HPDE6-E6E7 (cell line): ENCODE data around the gene PML.
"Not testable (repeated sequence)": the region's sequence is repeated elsewhere in the genome, so short reads cannot be mapped to it uniquely, and the experiment has no call there.

Source experiments
- DNase-seq: peaks from one replicate; pipeline ENCODE4 v3.0.0; 2011; ENCODE audit warnings: missing footprints; ENCODE audit errors: extremely low spot score

The PML gene

GRCh38 chr15:73959012-73959581, 35.4 kb upstream of the PML start:
- no peak for DNase-seq

- no peak for DNase-seq
Measured at GRCh38 chr15:73959801-73960200, 34.7 kb upstream of the PML start.

DNA sequence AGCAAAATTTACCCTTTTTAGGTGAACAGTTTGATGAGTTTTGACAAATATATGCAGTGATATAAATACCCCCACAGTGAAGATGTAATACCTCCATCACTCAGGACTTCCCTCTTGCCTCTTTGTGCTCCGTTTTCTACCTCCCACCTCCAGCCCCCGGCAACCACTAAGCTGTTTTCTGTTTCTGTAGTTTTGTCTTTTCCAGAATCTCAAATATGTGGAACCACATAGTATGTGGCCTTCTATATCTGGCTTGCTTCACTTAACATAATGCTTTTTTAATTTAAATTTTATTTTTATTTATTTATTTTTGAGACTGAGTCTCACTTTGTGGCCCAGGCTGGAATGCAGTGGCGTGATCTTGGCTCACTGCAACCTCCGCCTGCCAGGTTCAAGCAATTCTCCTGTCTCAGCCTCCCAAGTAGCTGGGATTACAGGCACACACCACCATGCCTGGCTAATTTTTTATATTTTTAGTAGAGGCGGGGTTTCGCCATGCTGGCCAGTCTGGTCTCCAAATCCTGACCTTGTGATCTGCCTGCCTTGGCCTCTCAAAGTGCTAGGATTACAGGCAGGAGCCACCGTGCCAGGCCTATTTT, 33.9 kb upstream of the PML start:
- DNase-seq = not testable (repeated sequence)

DNA sequence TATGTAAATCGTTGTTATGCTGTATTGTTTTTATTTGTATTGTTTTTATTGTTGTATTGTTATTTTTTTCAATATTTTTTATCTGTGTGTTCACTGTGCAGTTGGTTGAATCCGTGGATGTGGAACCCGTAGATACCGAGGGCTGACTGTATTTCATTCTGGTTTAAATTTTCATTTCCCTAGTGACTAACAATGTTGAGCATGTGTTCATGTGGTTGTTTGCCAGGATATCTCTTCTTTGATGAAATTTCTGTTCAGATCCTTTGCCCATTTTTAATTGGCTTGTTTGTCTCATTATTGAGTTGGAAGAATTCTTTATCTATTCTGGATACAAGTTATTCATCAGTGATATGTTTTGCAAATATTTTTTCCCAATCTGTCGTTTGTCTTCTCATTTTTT, 32.1 kb upstream of the PML start:
- DNase-seq = no peak

DNA sequence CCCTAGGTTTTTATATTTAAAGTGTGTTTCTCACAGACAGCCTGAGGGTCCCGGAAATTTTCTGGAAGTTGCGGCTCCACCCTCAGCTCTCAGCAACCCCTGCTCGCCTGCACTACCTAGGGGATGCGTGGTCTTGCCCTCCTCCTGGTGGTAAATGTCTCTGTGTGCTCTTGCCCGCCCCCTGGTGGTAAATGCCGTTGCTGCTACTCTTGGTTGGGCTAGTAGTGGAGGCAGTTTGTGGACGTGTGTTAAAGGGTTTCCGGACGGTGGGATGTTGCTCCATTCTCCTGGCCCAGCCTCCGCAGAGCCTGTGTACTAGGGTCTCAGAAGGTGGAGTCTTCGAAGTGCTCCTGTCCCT, 29.8 kb upstream of the PML start:
- DNase-seq = peak; percentile 73

DNA sequence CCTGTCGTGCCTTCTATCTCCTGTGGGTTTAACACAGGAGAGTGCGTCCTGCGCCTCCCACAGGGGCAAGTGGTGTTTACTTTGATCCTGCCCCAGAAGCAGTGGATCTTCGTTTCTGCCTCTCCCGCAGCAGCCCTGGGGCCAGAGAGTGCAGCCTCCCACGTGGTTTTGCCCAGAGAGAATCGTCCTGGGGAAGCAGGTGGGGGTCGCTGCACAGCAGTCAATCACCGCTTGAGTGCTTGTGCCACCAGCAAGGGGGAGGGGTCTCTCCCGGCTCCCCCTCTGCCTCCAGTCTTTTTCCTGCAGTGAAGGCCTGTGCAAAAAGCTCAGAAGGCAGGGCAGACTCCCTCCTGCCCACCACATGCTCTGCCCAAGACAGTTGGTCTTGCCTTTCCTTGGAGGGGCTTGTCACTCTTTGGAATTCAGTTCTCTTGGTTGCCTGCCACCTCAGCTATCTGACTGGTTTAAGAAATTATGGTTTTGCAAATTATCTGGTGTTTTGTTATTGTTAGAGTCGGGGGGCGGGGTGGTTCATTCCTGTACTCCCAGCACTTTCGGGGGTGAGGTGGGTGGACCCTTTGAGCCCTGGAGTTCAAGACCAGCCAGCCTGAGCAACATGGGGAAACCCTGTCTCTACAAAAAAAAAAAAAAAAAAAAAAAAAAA, 29.3 kb upstream of the PML start:
- no peak for DNase-seq

DNA sequence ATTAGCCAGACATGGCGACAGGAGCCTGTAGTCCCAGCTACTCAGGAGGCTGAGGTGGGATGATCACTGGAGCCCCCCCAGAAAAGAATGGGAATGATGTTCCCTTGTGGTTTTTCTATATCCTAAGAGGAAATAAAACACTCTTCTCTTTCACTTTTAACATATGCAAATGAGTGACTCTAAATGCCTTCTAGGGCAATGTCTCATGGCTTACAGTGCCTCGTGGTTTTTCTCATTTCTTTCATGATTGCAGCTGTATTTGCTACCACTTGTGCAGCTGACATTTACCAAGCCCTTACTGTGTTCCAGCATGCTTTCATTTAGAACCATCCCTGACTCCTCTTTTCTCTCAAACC, 28.8 kb upstream of the PML start:
- no peak for DNase-seq

- DNase-seq = no peak
Measured at GRCh38 chr15:73968461-73968860, 26.1 kb upstream of the PML start.

DNA sequence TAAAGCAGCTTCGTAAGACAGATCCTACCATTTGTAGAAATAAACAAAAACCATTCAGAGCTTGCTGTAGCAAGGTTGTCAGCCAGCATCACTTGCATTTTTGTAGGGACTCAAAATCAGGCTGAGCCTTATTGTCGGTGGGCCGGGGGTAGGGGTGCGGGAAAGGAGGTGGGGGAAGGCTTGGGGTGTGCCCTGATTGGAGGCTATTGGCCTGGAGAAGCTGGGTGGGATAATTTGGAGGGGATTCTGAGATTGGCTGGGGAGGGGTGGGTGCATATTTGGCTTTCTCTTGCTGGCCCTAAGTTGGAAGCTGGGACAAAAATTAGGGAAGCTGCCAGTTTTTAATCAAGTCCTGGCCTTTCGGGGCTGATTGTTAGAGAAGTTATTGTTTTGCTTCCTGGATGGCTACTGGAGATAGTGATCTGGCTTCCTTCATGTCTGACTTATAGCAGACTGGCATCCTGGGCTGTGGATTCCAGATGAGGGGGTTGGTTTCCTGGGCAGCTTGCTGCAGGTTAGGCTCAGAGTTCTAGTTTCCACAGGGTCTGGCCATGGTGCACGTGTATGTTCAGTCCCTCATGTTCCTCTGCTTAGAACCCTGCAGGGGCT, 25.3 kb upstream of the PML start:
- DNase-seq = no peak

DNA sequence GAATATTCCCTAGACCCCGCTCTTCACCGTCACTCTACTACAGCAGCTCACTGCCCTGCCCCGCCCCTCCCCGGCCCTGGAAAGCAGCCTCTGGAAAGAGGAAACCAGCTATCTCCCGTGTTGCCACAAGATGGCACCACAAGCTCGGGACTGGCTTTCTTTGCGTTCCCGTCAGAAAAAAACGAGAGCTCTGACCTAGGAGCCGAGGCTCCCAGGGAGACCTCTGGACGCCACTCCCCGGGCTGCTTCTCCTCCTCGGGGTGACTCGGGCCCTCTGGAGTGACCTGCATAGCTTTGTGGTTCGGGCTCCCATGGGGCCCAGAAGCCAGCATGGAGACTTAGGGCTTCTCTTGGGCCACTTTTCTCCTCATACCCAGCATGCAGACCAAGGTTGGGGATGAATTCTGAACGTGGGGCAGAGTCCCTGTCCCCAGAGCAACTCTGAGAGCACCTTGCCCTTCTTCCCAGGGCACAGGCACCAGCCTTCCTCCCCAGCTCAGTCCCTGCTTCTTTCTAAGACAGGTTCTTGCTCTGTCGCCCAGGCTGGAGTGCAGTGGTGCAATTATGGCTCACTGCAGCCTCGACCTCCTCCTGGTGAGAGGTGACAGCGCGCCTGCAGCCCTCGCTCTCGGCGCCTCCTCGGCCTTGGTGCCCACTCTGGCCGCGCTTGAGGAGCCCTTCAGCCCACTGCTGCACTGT, 21.4 kb upstream of the PML start:
- DNase-seq = peak; percentile 80

DNA sequence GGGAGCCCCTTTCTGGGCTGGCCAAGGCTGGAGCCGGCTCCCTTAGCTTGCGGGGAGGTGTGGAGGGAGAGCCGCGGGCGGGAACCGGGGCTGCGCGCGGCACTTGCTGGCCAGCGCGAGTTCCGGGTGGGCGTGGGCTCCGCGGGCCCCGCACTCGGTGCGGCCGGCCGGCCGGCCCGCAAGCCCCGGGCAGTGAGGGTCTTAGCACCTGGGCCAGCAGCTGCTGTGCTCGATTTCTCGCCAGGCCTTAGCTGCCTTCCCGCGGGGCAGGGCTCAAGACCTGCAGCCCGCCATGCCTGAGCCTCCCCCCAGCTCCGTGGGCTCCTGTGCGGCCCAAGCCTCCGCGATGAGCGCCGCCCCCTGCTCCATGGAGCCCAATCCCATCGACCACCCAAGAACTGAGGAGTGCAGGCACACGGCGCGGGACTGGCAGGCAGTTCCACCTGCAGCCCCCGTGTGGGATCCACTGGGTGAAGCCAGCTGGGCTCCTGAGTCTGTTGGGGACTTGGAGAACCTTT, 20.8 kb upstream of the PML start:
- DNase-seq = not testable (repeated sequence)

GRCh38 chr15:73975440-73976125, 18.9 kb upstream of the PML start:
- DNase-seq = not testable (repeated sequence)

DNA sequence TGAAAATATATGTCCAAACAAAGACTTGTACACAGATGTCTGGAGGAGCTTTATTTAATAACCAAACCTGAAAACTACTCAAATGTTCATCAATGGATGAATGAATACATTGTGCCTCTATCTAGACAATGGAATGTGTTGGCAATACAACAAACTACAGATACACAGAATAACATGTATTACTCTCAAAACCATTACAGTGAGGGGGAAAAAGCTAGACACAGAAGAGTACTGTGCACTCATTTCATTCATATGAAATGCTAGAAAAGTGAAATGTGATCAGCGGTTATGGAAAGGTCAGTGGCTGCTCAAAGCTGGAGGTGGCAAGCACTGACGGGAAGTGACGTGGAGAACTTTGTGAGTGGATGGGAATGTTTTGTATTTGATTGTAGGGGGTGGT, 15.6 kb upstream of the PML start:
- no peak for DNase-seq

DNA sequence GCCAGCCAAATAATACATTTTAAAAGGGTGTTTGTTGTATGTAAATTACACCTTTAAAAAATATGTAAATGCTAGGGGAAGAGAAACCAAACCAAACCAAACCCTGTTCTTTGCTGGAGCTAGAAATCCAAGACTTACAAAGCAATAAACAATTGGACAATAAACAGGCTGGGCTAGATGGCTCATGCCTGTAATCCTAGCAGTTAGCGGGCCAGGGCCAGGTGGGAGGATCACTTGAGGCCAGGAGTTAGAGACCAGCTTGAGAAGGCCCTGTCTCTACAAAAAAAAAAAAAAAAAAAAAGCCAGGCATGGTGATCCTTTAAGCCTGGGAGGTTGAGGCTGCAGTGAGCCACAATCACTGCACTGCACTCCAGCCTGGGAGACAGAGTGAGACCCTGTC, 14.9 kb upstream of the PML start:
- no peak for DNase-seq

- DNase-seq = no peak
Measured at GRCh38 chr15:73981761-73982221, 12.7 kb upstream of the PML start.

DNA sequence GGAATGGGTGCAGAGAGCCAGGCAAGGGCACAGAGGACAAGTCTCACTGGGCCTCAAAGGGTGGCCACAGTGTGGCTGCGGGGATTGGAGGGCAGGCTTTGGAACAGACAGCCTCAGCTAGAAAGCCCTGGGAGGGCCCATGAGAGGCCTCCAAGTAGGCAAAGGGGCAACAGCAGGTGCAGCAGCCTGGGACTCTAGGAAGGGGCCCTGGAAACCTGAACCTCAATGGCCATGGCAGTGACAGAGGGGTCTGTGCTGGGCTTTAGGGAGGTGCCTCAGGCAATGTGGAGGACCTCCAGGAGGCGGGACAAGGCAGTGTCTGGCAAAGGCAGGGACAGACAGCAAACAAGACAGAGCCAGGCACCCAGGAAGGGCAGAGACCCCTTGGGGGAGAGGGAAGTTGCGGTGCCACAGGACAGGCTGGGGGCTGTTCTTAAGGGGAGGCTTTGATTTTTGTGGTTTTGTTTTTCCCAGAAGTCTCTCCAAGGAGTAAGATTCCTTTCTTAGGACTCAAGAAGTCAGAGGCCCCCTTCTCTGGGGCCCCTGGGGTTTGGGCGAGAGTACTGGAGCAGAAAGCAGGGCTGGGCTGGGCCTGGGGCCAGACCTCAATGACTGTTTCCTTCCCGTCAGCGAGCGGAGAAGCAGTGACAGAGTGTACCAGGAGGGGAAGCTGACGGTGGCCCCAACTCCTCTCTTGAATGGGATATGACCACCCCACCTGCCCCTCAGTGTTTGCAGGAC, 12.1 kb upstream of the PML start:
- DNase-seq = no peak

GRCh38 chr15:73983211-73983727, 11.2 kb upstream of the PML start:
- DNase-seq = peak; percentile 60

DNA sequence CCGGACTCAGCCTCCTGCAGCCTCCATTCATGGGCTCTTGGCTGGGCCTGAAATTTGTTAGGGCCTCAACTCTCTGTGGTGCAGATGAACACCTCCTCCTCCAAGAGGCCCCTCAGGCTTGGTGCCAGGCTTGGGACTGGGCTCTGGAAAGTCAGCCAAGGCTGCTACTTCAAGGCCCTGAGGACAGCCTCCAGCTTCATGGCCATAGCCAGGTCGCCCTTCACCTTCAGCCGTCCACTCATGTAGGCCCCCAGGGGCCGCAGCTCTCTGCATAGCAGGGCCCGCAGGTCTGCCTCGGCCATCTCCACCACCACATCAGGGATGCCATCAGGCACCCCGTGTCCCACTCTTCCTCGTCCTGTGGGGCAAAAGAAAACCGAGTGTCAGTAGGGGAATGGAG, 10.7 kb upstream of the PML start:
- DNase-seq = no peak

GRCh38 chr15:73984208-73984979, 10.1 kb upstream of the PML start:
- no peak for DNase-seq
